OCI-M2 (cell line): ENCODE measurements around the gene SPAG16.
"Not testable (repeated sequence)": the region's sequence is repeated elsewhere in the genome, so short reads cannot be mapped to it uniquely, and the experiment has no call there.

ENCODE experiments used
- DNase-seq: peaks from one replicate; lab custom pipeline; 2025; ENCODE audit not compliant: unreplicated experiment; lab: John Stamatoyannopoulos, UW

The SPAG16 gene

DNA sequence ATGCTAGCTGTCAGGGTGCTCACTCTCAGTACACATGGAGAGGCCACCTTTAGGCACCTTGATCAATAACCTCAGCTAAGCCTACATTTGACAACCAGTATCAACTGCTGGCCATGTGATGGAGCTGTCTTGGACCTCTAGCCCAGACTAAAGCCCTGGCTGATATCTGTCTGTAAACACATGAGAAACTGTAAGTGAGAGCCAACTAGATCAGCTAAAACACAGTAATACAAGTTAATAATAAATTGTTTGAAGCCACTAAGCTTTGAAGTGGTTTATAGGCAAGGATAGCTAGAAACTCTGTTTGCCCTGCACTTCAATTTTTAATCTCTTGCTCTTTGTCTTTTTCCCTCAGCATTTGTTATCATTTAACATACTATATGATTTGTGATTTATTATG is 407.1 kb downstream of the SPAG16 start:
- DNase-seq, result no peak

DNA sequence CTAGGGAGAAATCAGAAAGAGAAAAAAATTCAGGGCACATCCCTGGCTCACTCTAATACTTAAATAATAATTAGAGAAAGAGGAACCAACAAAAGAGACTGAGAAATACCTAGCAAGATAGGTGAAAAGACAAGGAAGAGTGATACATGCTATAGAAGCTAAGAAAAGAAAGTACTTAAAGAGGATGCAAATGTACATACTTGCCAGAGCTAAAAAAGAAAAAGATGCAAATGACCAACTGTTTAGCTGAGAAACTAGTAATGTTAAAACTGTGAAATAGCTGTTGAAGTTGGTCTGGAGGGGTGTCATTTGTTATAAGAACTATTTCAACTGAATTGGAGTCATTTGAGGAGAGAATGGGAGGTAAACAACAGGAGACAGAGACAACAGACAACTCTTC is 412.2 kb downstream of the SPAG16 start:
- DNase-seq, result no peak

DNA sequence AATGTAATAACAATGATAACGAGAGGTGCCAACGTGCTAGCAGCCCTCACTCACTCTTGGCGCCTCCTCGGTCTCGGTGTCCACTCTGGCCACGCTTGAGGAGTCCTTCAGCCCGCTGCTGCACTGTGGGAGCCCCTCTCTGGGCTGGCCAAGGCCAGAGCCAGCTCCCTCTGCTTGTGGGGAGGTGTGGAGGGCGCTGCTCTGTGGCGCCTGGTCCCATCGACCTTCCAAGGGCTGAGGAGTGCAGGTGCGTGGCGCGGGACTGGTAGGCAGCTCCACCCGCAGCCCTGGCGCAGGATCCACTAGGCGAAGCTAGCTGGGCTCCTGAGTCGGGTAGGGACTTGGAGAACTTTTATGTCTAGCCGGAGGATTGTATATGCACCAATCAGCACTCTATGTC is 417.1 kb downstream of the SPAG16 start:
- DNase-seq, result not testable (repeated sequence)

DNA sequence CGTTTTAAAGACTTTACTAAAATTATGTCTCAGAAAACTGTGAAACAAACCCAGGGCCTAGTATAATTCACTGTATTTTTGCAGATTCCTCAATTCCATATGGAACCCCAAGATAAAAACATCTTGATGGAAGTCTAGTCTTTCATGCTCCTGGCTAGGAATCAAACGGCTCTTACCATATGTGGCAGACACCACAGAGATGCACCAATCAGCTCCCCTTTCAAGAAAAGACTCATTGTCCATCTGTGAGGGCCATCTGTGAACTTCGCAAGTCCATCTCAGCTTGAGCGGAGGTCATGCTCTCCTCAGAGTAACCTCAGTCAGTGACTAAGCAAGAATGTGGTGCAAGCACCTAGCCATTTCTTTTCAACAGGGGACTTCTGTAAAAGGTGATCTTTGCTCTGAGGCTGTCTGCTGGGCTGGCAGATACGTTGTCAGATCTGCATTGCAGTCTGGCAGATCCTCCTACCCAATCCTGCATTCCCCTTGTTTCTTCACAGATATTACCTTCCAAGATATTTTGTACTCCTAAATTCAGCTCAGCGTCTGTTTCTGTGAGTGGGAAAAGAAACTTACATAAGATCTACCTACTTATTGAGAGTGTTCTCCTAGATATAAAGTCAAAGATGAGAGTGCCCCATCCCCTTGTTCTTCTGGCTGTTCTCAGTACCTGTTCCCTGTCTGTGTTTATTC is 419.3 kb downstream of the SPAG16 start:
- DNase-seq, result no peak

DNA sequence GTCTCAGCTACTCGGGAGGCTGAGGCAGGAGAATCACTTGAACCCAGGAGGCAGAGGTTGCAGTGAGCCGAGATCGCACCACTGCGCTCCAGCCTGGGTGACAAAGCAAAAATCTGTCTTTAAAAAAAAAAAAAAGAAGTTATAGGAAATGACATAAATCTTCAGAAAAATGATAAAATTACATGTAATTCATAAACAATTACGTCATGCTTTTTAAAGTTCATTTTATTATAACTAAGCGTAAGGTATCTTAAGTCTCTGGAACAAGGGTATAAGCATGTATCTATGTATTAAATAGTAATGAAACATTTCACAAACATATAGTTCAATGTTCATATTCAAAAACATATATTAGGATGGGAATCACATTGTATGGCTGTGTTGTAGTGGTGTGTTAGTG is 425.9 kb downstream of the SPAG16 start:
- DNase-seq, result no peak

DNA sequence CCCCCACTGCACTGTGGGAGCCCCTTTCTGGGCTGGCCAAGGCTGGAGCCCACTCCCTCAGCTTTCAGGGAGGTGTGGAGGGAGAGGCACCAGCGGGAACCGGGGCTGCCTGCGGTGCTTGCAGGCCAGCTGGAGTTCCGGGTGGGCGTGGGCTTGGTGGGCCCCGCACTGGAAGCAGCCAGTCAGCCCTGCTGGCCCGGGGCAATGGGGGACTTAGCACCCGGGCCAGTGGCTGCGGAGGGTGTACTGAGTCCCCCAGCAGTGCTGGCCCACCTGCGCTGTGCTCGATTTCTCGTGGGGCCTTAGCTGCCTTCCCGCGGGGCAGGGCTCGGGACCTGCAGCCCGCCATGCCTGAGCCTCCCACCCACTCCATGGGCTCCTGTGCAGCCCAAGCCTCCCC is 434.1 kb downstream of the SPAG16 start:
- not testable (repeated sequence) for DNase-seq

DNA sequence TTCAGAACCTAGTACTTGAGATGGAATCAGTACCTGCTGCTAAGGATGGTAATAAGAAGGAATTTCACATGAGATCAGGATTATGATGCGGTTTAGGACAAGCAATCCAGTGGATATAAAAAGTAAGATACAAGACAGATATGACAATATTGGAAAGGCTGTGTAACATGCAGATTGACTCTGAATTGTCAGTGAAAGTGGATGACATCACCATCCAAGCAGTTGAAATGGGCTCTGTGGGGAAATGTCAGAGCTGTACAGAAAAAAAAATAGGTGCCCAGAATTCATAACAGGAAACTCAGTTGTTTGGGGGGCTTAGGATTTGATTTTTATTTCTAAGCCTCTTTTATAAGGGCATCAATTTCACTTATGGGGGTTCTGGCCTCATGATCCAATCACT is 438.3 kb downstream of the SPAG16 start:
- DNase-seq, result no peak

DNA sequence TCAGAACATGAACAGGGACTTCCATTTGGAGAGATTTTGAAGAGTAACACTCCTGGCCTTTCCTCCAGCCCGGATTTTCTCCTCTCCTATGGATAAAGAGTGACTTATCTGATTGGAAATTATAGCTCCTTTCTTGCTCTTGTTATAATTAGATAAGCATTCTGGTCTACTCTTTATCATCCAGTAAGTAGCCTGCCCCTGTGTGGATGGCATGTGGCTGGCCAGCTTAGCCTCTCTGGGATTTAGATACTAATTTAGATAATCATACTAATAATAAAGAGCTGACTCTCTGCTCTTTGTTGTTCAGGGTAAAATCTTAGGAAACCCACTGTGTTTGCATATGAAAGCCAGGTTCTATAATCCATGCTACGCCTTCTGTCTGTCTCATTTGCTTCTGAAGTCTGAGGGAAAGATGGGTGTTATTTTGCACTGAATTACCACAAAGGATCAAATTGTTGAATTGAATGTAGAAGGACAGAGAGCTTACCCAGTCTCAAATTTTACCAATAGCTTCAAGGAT is 438.8 kb downstream of the SPAG16 start:
- no peak for DNase-seq

DNA sequence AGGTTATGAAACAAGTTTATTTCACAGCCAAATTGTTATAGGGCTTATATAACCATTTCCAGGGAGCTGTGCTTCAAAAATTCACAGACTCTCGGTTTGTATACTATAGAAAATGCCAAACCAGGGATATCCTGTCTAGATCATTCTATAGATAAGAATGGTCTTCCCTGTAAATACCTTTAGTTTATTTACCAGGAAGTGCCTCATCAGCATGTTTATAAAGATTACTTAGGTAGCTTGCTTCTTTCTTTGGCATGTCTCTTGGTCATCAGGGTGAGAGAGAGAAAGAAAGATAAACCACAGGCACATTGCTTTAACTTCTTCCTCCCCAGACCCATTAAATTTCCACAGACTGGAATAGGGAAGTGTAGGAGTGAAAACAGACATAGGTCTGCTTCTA is 439.4 kb downstream of the SPAG16 start:
- no peak for DNase-seq

DNA sequence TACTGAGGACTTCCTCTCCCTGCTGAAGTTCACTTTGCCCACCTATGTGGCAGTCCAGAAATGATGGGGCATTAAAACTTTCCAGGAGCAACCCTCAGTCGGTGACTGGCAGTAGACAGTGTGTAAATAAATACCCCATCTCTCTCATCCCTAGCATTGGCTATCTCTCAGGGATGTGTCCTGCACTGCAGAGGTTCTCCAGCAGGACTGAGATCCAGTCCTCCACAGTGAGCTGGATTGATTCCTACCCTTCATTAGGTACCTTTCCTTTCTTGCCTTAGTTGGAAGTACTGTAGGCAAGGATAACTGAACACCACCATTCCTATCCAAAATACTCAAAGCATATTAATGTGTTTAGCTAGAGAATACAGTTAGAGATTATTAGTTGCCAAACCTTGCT is 441.8 kb downstream of the SPAG16 start:
- DNase-seq, result no peak

DNA sequence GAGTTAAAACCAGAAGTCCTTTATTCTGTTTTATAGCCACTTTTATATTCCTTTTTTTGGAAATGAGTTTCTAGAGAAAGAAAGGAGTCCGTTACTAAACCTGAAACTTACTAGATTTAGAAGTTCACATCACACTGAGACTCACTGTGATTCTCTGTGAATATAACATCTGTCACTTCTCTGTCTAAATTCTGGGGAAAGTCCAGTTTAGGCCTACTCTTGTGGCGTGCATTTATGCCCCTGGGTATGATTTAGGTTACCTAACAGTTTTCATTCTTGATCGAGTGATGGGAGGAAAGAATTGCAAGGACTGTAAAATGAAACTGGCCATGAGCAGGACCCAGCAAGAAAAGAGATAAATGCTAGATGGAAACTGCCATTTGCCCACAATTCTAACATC is 449.6 kb downstream of the SPAG16 start:
- no peak for DNase-seq

DNA sequence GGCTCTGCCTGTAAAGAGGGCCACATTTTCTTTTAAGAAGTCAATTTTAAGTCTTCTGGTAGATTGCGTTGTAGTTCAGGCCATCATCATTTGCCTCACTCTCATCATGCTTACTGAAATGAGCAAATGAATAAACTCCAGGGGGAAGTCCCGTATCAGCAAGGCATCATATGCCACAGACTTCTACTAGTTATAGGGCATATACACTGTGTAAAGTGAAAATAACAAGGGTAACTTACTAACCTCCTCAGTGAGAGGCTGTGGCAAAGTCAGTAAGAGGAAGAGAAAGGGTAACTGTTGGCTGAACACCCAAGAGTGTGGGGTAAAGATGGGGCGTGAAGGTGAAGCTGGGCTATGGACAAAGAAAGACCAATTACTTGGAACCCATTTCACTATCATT is 456.2 kb downstream of the SPAG16 start:
- no peak for DNase-seq

DNA sequence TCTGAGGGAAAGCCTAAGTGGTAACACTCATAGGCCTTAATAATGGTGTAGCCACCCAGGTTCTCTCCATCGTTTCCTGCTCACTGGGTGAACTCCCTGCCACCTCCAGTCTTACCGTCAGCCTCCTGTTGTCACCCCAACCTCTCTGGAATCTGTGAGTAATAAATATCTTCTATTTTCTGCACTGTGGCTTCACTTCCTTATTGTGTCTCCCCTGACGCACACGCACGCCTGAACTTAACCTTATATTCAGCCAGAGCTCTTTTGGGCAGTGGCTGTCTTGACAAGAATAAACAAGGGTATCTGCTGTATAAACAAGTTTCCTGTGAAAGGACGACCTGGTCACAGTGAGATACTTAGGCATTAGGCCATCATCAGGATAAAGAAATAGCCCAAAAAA is 467.2 kb downstream of the SPAG16 start:
- no peak for DNase-seq

DNA sequence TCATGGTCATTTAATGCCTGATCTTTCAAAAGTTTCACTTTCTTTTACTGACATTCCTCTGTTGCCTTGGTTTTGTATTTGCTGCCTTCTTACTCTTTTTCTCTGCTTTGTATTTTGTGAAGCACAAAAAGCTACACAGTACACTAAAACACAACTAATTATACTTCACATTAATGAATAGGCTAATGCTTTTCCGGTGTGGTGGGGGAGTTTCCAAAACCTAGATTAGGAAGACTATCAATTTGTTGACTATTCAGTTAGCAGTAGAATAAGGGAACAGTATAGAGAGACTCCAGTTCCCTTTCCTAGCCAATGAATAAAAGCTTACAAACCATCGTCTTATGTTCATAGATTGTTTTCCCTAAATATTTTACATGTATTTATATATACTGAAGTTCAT is 468.3 kb downstream of the SPAG16 start:
- no peak for DNase-seq

DNA sequence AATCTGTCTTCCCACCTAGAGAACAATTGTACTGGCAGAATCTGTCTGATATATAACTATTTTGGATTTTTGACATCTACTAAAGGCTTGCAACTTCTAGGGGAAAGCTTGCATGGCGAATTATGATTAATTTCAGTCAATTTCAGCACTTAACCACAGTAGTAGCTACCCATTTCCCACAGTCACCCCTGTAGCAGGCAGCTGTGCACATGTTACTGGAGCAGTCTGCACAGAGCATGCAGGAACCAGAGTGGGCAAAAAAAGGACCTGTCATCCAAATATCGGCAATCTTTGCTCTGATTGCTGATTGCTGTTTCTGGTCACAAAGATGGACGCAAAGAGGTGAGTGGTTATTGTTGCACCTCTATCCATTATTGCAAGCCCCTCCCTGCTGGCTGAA is 473.3 kb downstream of the SPAG16 start:
- DNase-seq, result no peak

DNA sequence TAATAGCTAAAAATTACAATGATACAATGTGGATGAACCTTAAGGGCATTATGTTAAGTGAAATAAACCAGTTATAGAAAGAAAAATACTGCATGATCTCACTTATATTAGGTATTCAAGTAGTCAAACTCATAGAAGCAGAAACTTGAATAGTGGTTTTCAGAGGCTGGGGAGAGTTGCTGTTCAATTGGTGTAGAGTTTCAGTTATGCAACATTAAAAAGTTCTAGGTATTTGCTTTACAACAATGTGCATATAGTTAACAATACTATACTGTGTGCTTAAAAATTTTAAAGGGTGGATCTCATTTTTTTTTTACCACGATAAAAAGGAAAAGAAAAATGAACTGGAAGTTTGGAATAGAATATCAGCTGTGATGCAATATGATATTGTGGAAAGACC is 479.1 kb downstream of the SPAG16 start:
- no peak for DNase-seq

DNA sequence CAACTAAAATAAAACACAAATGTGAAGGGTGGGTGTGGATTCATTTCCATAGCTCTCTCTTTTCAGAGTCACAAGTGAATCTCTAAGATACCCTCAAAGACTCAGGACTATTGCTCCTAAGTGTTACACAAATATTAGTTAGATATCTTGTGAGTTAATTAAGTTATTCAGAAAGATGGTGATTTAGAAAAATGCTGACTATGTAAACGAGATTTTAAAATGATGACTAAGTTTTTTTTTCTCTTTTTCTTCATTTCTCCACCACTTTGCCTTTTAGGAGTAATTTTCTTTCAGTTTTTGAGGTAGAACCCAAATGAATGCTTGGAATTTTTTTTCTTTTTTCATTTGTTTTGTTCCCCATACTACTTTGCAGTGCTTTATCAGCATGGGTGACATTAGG is 479.7 kb downstream of the SPAG16 start:
- DNase-seq, result no peak

DNA sequence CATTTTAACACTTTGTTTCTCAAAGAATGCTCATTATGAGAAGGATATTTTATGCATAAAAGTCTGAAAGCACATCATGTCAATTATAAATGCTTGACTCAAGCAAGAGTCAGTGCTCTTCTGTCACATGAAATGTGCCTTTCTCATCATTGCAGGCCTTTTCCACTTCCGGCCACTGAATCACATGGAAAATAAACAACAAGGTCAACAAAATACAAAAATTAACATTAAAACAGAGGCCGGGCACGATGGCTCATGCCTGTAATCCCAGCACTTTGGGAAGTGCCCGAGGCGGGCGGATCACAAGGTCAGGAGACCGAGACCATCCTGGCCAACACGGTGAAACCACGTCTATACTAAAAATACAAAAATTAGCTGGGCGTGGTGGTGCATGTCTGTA is 480.6 kb downstream of the SPAG16 start:
- no peak for DNase-seq

DNA sequence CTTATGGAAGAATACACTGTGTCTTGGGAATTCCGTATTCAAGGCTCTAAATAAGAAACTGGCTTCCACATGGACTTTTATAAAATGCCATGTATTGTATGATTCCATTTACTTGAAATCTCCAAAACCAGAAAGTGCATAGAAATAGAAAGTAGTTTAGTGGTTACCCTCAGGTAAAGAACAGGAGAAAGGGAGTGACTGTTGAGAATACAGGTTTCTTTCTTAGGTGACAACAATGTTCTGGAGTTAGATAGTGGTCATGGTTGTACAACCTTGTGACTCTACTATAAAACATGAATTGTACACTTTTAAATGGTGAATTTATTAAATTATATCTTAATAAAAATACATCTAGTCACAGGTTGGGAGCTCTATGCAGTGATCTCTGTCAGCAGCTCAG is 481.8 kb downstream of the SPAG16 start:
- no peak for DNase-seq

DNA sequence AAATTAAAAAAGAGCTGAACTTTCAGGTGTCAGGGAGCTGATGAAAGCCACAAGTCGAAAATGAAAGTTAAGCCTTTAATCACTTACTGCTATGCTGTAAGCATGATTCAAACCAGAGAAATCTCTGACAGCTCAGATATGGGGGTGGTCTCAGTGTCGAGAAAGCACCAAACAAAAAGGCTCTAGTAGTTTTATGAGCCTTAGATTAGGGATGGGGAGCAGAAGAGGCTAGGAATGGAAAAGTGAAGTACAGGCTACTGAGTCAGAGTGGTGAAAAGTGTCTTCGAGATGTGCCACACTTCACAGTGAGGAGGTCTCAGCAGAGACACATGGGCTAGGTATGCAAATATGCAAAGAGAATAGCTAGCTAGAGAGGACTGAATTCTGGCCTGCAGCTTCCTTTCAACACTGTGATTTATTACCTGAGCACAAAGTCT is 482.2 kb downstream of the SPAG16 start:
- DNase-seq, result no peak

DNA sequence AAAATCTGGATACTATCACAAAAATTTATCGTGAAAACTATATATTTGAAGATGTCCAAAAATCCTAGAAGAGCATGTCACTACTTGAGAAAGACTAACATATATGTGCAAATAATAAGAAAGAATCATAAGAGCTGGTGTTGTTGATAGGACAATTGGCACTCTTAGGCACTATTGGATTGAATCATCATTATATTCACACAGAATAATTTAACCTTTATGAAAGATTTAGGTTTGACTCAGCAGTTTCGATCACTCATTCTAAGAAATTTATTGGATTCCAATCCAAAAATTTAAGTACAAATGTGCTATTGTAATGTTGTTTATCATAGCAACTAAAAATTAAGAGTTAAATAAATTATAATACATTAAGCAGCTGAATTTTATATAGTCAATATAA is 503.6 kb downstream of the SPAG16 start:
- no peak for DNase-seq

DNA sequence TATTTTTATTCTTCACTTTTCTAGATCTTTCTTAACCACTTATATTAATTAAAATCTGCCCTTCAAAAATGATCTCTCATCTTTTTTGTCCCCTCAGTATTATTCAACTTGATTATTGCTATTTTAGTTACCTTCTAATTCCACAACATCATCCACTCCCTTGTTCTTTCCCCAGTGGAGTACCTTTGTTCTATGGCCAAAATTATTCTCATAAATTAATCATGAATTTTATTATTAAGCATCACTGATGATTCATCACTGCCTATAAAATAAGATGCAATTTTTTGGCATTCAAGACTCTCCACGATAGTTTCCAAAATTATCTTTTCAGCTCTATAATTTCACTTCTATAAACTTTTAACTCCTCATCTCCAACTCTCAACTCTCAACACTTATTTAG is 505.7 kb downstream of the SPAG16 start:
- DNase-seq, result no peak

DNA sequence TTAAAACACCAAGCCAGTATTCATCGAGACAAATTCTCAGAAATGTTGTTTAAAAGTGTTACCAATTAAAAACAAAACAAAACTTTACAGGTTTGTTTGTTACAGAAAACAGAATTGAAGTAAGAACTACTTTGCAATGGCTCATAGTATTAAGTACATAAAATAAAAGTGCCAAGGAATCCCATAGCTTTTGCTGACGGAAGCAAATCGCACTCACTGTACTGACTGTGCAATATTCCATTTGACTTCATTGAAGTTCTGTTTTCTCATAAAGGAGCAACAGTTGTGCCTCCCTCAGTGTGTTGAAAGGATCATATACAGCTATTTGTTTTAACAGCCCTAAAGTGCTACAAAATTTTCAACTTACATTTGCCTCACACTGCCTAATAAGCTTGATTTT is 507.8 kb downstream of the SPAG16 start:
- no peak for DNase-seq
